SH-SY5Y (cell line): Measurements from ENCODE around the gene PRRG2.

ENCODE experiments used
- GATA2 ChIP-seq: IDR thresholded peaks from 2 replicates; pipeline ENCODE4 v1.6.1; 2011; ENCODE audit warnings: mild to moderate bottlenecking, low read depth, low read length
- GATA3 ChIP-seq: IDR thresholded peaks from 2 replicates; pipeline ENCODE4 v1.6.1; 2011; ENCODE audit warnings: low read depth, mild to moderate bottlenecking, low read length, moderate library complexity

DNA sequence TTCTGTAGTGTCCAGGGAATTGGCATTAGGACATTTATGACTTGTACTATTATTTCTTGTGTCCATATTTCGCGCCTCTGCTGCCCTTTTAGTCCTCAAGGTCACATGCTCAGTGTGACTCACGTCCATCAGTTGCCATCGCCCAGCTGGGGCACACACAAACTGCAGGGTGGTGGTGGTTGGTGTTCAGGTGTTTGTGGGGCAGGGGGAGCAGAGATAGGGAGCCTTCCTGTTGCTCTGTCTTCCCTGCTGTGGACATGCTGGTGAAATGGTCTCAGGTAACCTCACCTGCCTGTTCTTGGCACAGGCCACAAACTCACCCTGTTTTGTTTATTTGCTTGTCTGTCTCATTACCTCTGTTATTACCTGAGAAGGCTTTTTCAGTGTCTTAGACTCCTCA, 32.3 kb downstream of the PRRG2 start:
- TF ChIP-seq GATA3 (no peak), GATA2 (no peak)
